ENCODE results near the gene PRKN.

DNA sequence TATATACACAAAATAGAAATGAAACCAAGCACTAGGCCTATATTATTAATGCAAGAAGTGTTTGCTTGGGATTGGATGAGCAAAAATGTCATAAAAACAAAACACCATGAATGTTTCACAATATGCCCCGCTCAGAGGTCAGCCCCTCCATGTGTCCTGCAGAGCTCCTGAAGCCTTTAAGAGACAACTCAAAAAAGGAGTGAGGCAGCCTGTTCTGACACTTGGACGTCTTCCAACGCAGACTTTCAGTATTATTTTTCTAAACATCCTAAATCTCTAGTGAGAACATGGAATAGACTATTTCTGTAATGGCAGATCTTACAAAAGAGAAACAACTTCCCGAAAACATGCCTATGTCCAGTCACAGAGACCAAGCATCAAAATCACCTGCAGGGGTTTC lies 322.6 kb downstream of the PRKN start:
- TF ChIP-seq, protein P1, sequence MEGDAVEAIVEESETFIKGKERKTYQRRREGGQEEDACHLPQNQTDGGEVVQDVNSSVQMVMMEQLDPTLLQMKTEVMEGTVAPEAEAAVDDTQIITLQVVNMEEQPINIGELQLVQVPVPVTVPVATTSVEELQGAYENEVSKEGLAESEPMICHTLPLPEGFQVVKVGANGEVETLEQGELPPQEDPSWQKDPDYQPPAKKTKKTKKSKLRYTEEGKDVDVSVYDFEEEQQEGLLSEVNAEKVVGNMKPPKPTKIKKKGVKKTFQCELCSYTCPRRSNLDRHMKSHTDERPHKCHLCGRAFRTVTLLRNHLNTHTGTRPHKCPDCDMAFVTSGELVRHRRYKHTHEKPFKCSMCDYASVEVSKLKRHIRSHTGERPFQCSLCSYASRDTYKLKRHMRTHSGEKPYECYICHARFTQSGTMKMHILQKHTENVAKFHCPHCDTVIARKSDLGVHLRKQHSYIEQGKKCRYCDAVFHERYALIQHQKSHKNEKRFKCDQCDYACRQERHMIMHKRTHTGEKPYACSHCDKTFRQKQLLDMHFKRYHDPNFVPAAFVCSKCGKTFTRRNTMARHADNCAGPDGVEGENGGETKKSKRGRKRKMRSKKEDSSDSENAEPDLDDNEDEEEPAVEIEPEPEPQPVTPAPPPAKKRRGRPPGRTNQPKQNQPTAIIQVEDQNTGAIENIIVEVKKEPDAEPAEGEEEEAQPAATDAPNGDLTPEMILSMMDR (IDR thresholded peaks at IDR 0.05; ENCODE audit: low read depth, low read length) = no peak
- TF ChIP-seq EZH2phosphoT487 (IDR thresholded peaks at IDR 0.05; ENCODE audit: low read depth) = no peak

Data from OCI-LY3 (cell line).